ENCODE data around the gene ACTN1.

Gene ACTN1

GRCh38 chr14:68936476-68936875 lies 42.6 kb downstream of the ACTN1 start:
- H3K27ac ChIP-seq = peak overlapping the region; percentile 99
- TF ChIP-seq CTCF (IDR thresholded peaks at IDR 0.05) (no peak), ZFX (IDR thresholded peaks at IDR 0.05; ENCODE audit: borderline replicate concordance) (no peak)

- peak overlapping the region; percentile 99 for H3K27ac ChIP-seq
- no peak for TF ChIP-seq CTCF (IDR thresholded peaks at IDR 0.05)
- no peak for TF ChIP-seq ZFX (IDR thresholded peaks at IDR 0.05; ENCODE audit: borderline replicate concordance)
Observed at GRCh38 chr14:68935761-68936214, 43.3 kb downstream of the ACTN1 start.

- H3K27ac ChIP-seq = no peak overlapping the region
Observed at GRCh38 chr14:68934066-68934465, 45.0 kb downstream of the ACTN1 start.

GRCh38 chr14:68932686-68933085 lies 46.4 kb downstream of the ACTN1 start:
- no peak overlapping the region for H3K27ac ChIP-seq
- no peak for TF ChIP-seq CTCF (IDR thresholded peaks at IDR 0.05)
- no peak for TF ChIP-seq ZFX (IDR thresholded peaks at IDR 0.05; ENCODE audit: borderline replicate concordance)

More at GRCh38 chr14:68934066-68934465, 45.0 kb downstream of the ACTN1 start:
- TF ChIP-seq ZFX (IDR thresholded peaks at IDR 0.05; ENCODE audit: borderline replicate concordance) (no peak), CTCF (IDR thresholded peaks at IDR 0.05) (no peak)

GRCh38 chr14:68932231-68932630 lies 46.9 kb downstream of the ACTN1 start:
- no peak for TF ChIP-seq CTCF (IDR thresholded peaks at IDR 0.05)
- TF ChIP-seq ZFX (IDR thresholded peaks at IDR 0.05; ENCODE audit: borderline replicate concordance) = no peak

GRCh38 chr14:68931474-68932051 lies 47.5 kb downstream of the ACTN1 start:
- H3K27ac ChIP-seq = no peak overlapping the region
- TF ChIP-seq CTCF (IDR thresholded peaks at IDR 0.05) (no peak), ZFX (IDR thresholded peaks at IDR 0.05; ENCODE audit: borderline replicate concordance) (no peak)

More at GRCh38 chr14:68932231-68932630, 46.9 kb downstream of the ACTN1 start:
- H3K27ac ChIP-seq = no peak overlapping the region

- no peak overlapping the region for H3K27ac ChIP-seq
- TF ChIP-seq CTCF (IDR thresholded peaks at IDR 0.05) = no peak
Observed at GRCh38 chr14:68931063-68931462, 48.0 kb downstream of the ACTN1 start.

All from 22Rv1 (cell line).